Common myeloid progenitor, CD34-positive (primary cell): Measurements from ENCODE around the gene CITED2.

Source experiments
- CTCF ChIA-PET: fragments of 350-600 bp; sonication (Branson Sonifier 250); formaldehyde crosslinking; loops from one replicate; lab custom pipeline; 2021; ENCODE audit warnings: antibody characterized with exemption; lab: Charles Lee
- POLR2A ChIA-PET: fragments of 350-600 bp; sonication (Branson Sonifier 250); formaldehyde crosslinking; loops from one replicate; lab custom pipeline; 2021; ENCODE audit warnings: antibody characterized with exemption; lab: Charles Lee
- DNase-seq, 3 donors: peaks; one replicate each; pipeline versions ENCODE4 v3.0.0 to v3.0.0-alpha.2; 2013
- H3K27ac ChIP-seq, 2 experiments: 1 replicate in 1 of 2; 2 replicates in 1 of 2; pipeline ENCODE4 v1.7.0; 2013; ENCODE audit warnings: inconsistent platforms in 2 of 2, low read length in 2 of 2, mild to moderate bottlenecking in 2 of 2, low read depth in 1 of 2, moderate library complexity in 1 of 2; ENCODE audit not compliant: severe bottlenecking in 2 of 2, insufficient read depth in 1 of 2, poor library complexity in 1 of 2
- H3K27me3 ChIP-seq, 5 experiments: replicated peaks in 2 of 5; 1 replicate in 3 of 5; 2 replicates in 2 of 5; pipeline versions ENCODE4 v1.6.1 to v1.7.0; 2013; ENCODE audit warnings: low read length in 4 of 5, mild to moderate bottlenecking in 2 of 5, moderate library complexity in 2 of 5, inconsistent platforms in 1 of 5; ENCODE audit not compliant: insufficient read depth in 5 of 5, control insufficient read depth in 4 of 5
- H3K36me3 ChIP-seq, 4 experiments: 1 replicate in 2 of 4; 2 replicates in 2 of 4; pipeline versions ENCODE4 v1.6.1 to v1.7.0; 2013; ENCODE audit warnings: low read length in 3 of 4, control low read depth in 1 of 4, mild to moderate bottlenecking in 1 of 4; ENCODE audit not compliant: control insufficient read depth in 4 of 4, insufficient read depth in 4 of 4
- H3K4me1 ChIP-seq, 4 experiments: 1 replicate in 3 of 4; 2 replicates in 1 of 4; pipeline versions ENCODE4 v1.6.1 to v1.7.1; 2013; ENCODE audit warnings: low read length in 3 of 4, mild to moderate bottlenecking in 3 of 4, control low read depth in 1 of 4, inconsistent platforms in 1 of 4, moderate library complexity in 1 of 4; ENCODE audit not compliant: control insufficient read depth in 4 of 4, insufficient read depth in 4 of 4; ENCODE audit errors: control extremely low read depth in 1 of 4
- H3K4me3 ChIP-seq, 7 experiments: 1 replicate in 4 of 7; 2 replicates in 3 of 7; pipeline versions ENCODE4 v1.5.1 to v1.7.0; 2013; ENCODE audit warnings: mild to moderate bottlenecking in 7 of 7, low read length in 6 of 7, moderate library complexity in 6 of 7, inconsistent platforms in 2 of 7, low read depth in 2 of 7, control low read depth in 1 of 7; ENCODE audit not compliant: insufficient read depth in 4 of 7, control insufficient read depth in 1 of 7; ENCODE audit errors: extremely low read depth in 1 of 7
- H3K9me3 ChIP-seq, 5 experiments: 1 replicate in 4 of 5; 2 replicates in 1 of 5; pipeline versions ENCODE4 v1.6.1 to v1.7.1; 2013; ENCODE audit warnings: low read length in 4 of 5, mild to moderate bottlenecking in 2 of 5, inconsistent platforms in 1 of 5, low read depth in 1 of 5, moderate library complexity in 1 of 5; ENCODE audit not compliant: control insufficient read depth in 4 of 5, insufficient read depth in 2 of 5; ENCODE audit errors: control extremely low read depth in 1 of 5
- WGBS: methylation state at CpG from one replicate; pipeline ENCODE4 v1.1.5; 2013; ENCODE audit not compliant: insufficient coverage; 5-methylcytosine and 5-hydroxymethylcytosine counted together

Gene CITED2

DNA sequence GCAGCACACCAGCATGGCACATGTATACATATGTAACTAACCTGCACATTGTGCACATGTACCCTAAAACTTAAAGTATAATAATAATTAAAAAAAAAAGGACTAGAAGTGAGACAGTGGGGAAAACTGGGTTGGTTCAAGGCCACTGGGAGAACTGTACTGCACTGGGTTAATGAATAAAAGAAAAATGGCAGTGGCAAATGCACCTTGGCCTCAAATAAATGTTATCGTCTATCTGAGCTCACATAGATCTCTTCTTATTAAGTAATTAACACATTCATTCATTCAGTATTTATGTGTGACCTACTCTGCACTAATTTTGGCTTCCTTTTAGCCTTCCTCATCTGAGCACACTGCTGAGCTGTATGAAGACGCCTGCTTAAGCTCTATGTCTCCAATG lies 17.5 kb downstream of the CITED2 start:
- Histone ChIP-seq H3K4me3 (no peak overlapping the region), H3K27ac (no peak overlapping the region), H3K36me3 (no peaks in the 10 kb centered on the region), H3K9me3 (peaks cover 0 to 7% (median 0%) of the 10 kb centered on the region in 5 experiments), H3K4me1 (peaks cover 5 to 15% (median 9%) of the 10 kb centered on the region in 4 experiments), H3K27me3 (no peaks in the 10 kb centered on the region)
- DNase-seq: no peak
- ChIA-PET CTCF (interaction anchor here (1.0 to 1.3 kb wide), 2 partner anchors 9 to 107 kb away, joined by 3 to 4 read pairs; no protein-coding TSS in a partner anchor), POLR2A (interaction anchor here (0.7 kb wide), 1 partner anchor 99 kb away, joined by 3 read pairs; no protein-coding TSS in a partner anchor)
- 100% methylated on average over 1 of the region's 2 CpGs for WGBS

- peaks cover 0 to 4% (median under 1%) of the 10 kb centered on the region in 4 experiments for H3K4me1 ChIP-seq
- H3K4me3 ChIP-seq: no peak overlapping the region
- CTCF ChIA-PET: interaction anchor here (1.3 to 1.5 kb wide), 2 partner anchors 8 to 64 kb away, joined by 3 to 4 read pairs; partner anchors contain the start of gene TXLNB
- DNase-seq: no peak
- H3K27ac ChIP-seq: no peak overlapping the region
- POLR2A ChIA-PET: no interaction called here
- 95% methylated on average over 5 of the region's 7 CpGs for WGBS
- no peaks in the 10 kb centered on the region for H3K36me3 ChIP-seq
- H3K27me3 ChIP-seq: no peaks in the 10 kb centered on the region
- H3K9me3 ChIP-seq: peaks cover 0 to 7% (median 0%) of the 10 kb centered on the region in 5 experiments
Measured at GRCh38 chr6:139355777-139356445, 18.5 kb downstream of the CITED2 start.

DNA sequence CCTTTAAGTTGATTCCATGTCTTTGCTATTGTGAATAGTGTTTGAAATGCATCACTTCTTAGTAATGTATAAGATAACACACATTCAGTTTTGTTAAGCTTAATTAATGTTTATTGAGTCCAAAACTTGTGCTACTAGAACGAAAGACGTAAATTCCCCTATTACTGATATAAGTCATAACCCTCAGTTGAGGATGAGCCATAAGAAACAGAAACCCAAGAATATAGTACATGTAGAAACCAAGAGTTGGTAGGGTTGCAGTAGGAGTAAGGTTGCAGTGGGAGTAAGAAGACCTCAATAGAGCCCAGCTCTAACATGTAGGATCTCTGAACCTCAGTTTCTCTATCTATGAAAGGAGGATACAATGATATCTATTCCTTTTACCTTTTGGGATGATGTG lies 19.3 kb downstream of the CITED2 start:
- peaks cover 0 to 7% (median 0%) of the 10 kb centered on the region in 5 experiments for H3K9me3 ChIP-seq
- no CpG with 5 or more reads among the region's 2 CpGs for WGBS
- no peaks in the 10 kb centered on the region for H3K27me3 ChIP-seq
- H3K4me1 ChIP-seq: no peaks in the 10 kb centered on the region
- CTCF ChIA-PET: interaction anchor here (1.4 to 1.5 kb wide), 2 partner anchors 14 to 63 kb away, joined by 3 read pairs; partner anchors contain the start of gene TXLNB
- no peak overlapping the region for H3K4me3 ChIP-seq
- POLR2A ChIA-PET: no interaction called here
- no peaks in the 10 kb centered on the region for H3K36me3 ChIP-seq
- no peak for DNase-seq
- no peak overlapping the region for H3K27ac ChIP-seq

DNA sequence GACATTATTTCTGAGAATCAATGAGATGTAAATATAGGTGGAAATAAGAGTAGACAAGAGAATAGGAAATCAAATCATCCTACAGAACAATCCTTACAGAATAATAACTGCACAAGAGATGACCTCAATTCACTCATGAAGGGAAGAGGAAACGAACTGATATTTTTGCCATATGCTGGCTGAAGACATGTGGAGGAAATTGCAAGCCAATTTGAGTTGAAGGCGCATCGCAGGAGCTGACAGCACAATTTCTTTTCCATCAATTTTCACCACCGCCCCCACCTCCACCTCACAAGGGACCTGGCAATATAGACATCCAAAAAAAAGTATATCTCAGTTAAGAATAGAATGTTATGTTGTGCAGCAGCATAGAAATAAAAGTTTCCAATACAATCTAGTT lies 20.3 kb downstream of the CITED2 start:
- no peaks in the 10 kb centered on the region for H3K27me3 ChIP-seq
- H3K4me3 ChIP-seq: no peak overlapping the region
- no peaks in the 10 kb centered on the region for H3K36me3 ChIP-seq
- no peaks in the 10 kb centered on the region for H3K4me1 ChIP-seq
- H3K9me3 ChIP-seq: peaks cover 0 to 7% (median 0%) of the 10 kb centered on the region in 5 experiments
- DNase-seq: no peak
- no CpG with 5 or more reads among the region's 4 CpGs for whole genome bisulfite sequencing
- ChIA-PET CTCF (interaction anchor here (1.4 kb wide), 1 partner anchor 15 kb away, joined by 3 read pairs; no protein-coding TSS in a partner anchor), POLR2A (no interaction called here)
- H3K27ac ChIP-seq: no peak overlapping the region

GRCh38 chr6:139349464-139350020 lies 24.9 kb downstream of the CITED2 start:
- Histone ChIP-seq H3K9me3 (peaks cover 0 to 2% (median 0%) of the 10 kb centered on the region in 5 experiments), H3K4me3 (no peak overlapping the region), H3K4me1 (peaks cover 0 to 6% (median 0%) of the 10 kb centered on the region in 4 experiments), H3K36me3 (no peaks in the 10 kb centered on the region), H3K27ac (no peak overlapping the region), H3K27me3 (no peaks in the 10 kb centered on the region)
- CTCF ChIA-PET: interaction anchor here (1.3 to 2.9 kb wide), 2 partner anchors 11 to 220 kb away, joined by 3 to 15 read pairs; no protein-coding TSS in a partner anchor
- POLR2A ChIA-PET: no interaction called here
- WGBS: 78% methylated on average over 5 of the region's 5 CpGs
- no peak for DNase-seq

- POLR2A ChIA-PET: no interaction called here
Measured at GRCh38 chr6:139346392-139346791, 28.1 kb downstream of the CITED2 start.

More at GRCh38 chr6:139346392-139346791, 28.1 kb downstream of the CITED2 start:
- Histone ChIP-seq H3K9me3 (peaks cover 0 to 15% (median 5%) of the 10 kb centered on the region in 5 experiments), H3K36me3 (no peaks in the 10 kb centered on the region), H3K27me3 (no peaks in the 10 kb centered on the region), H3K4me3 (no peak overlapping the region), H3K27ac (no peak overlapping the region), H3K4me1 (peaks cover 2 to 31% (median 7%) of the 10 kb centered on the region in 4 experiments)
- no CpG with 5 or more reads among the region's 2 CpGs for WGBS
- CTCF ChIA-PET: interaction anchor here (1.4 kb wide), 1 partner anchor 10 kb away, joined by 3 read pairs; no protein-coding TSS in a partner anchor
- DNase-seq: no peak
